ENCODE data around the gene CMTM6. TPM values are rescaled to one million over a fixed set of nuclear protein-coding genes. Genes with fewer than 3 reads are reported as not detected.

CMTM6 gene
- total and polyA plus RNA-seq, 2 of the 8 experiments (the other 6 are each of a cell fraction or from before 2014, with no cell fraction given) = 24.0 to 51.5 TPM

- Histone ChIP-seq H3K4me1 (replicated peaks in 1 of 4; ENCODE audit: control insufficient read depth in 3 of 4, insufficient read depth in 4 of 4, low read length in 3 of 4) (no peaks in the 10 kb centered on the region), H3K9ac (replicated peaks in 1 of 4; ENCODE audit: extremely low read depth in 1 of 4, low read depth in 3 of 4, low read length in 3 of 4) (no peak overlapping the region), H4K5ac (ENCODE audit: insufficient read length, low read depth, low read length) (no peak overlapping the region), H2AFZ (ENCODE audit: low read length) (no peak overlapping the region), H4K20me1 (replicated peaks in 1 of 2; ENCODE audit: control insufficient read depth in 1 of 2, insufficient read depth in 2 of 2, low read length in 2 of 2) (no peaks in the 10 kb centered on the region), H4K91ac (replicated peaks; ENCODE audit: insufficient read length, low read length) (no peak overlapping the region), H3K36me3 (ENCODE audit: control insufficient read depth in 2 of 4, insufficient read depth in 4 of 4, low read length in 3 of 4) (peaks cover 3 to 54% (median 22%) of the 10 kb centered on the region in 4 experiments; a peak in 7 of 8 replicates), H2BK120ac (replicated peaks; ENCODE audit: low read depth, low read length) (no peak overlapping the region), H3K18ac (ENCODE audit: extremely low read depth, low read length) (no peak overlapping the region), H2AK5ac (ENCODE audit: low read depth, low read length) (no peak overlapping the region), H4K8ac (ENCODE audit: extremely low read depth, insufficient read depth, low read length) (no peak overlapping the region), H3K79me2 (ENCODE audit: control insufficient read depth in 1 of 2, insufficient read depth in 2 of 2, low read length in 2 of 2) (no peaks in the 10 kb centered on the region), H2BK5ac (ENCODE audit: low read depth, low read length) (no peak overlapping the region), H3K23me2 (ENCODE audit: low read depth, low read length) (no peaks in the 10 kb centered on the region), H3K27me3 (replicated peaks in 1 of 4; ENCODE audit: control insufficient read depth in 3 of 4, extremely low read depth in 1 of 4, insufficient read depth in 3 of 4, low read length in 3 of 4) (no peaks in the 10 kb centered on the region), H3K79me1 (ENCODE audit: low read depth, low read length) (no peaks in the 10 kb centered on the region), H3K4me2 (ENCODE audit: insufficient read depth in 1 of 2, low read depth in 2 of 2, low read length in 2 of 2) (no peak overlapping the region), H2BK15ac (ENCODE audit: low read length) (no peak overlapping the region), H3K4ac (replicated peaks; ENCODE audit: insufficient read length, low read depth, low read length) (no peak overlapping the region), H3K23ac (ENCODE audit: insufficient read length) (no peak overlapping the region), H3K27ac (ENCODE audit: low read depth, low read length) (no peak overlapping the region), H2BK12ac (ENCODE audit: low read depth, low read length) (no peak overlapping the region), H3K9me3 (ENCODE audit: insufficient read depth in 2 of 2, low read depth in 1 of 2, low read length in 1 of 2) (no peaks in the 10 kb centered on the region), H3K56ac (replicated peaks; ENCODE audit: insufficient read length, low read depth, low read length) (no peak overlapping the region), H3K4me3 (ENCODE audit: extremely low read depth in 1 of 4, insufficient read depth in 2 of 4, low read depth in 3 of 4, low read length in 4 of 4) (no peak overlapping the region), H3K14ac (ENCODE audit: insufficient read length) (no peak overlapping the region), H2BK20ac (ENCODE audit: low read length) (no peak overlapping the region)
- DNase-seq (ENCODE audit: low read depth in 1 of 2, low spot score in 2 of 2) = no peak
- CTCF ChIA-PET (ENCODE audit: partially characterized antibody) = interaction anchor here (1.0 to 1.1 kb wide), 2 partner anchors 16 to 77 kb away, joined by 3 to 4 read pairs; no protein-coding TSS in a partner anchor
- POLR2A ChIA-PET (ENCODE audit: partially characterized antibody) = no interaction called here
- FAIRE-seq = no peak
- TF ChIP-seq E2F6 (IDR thresholded peaks at IDR 0.05) = no peak
Measured at GRCh38 chr3:32525720-32526119, 23.1 kb upstream of the CMTM6 start.

Data from H1 (cell line).